ENCODE data around the gene DNAJB4.
"Not testable (repeated sequence)": the region's sequence is repeated elsewhere in the genome, so short reads cannot be mapped to it uniquely, and the experiment has no call there.

The DNAJB4 gene

GRCh38 chr1:78003882-78004718 lies 639 bp upstream of the DNAJB4 start:
- Mint-ChIP-seq H3K27me3 (no peaks in the 10 kb centered on the region), H3K9me3 (no peaks in the 10 kb centered on the region), H3K4me1 (peaks cover 8 to 27% of the 10 kb centered on the region in 2 donors), H3K4me3 (peak overlapping the region; percentile 84 to 88), H3K36me3 (peaks cover 0 to 6% of the 10 kb centered on the region in 2 donors), H3K27ac (peak overlapping the region; percentile 100)
- ATAC-seq (replicated peaks) = peak; percentile 69 to 78
- peak; percentile 74 for DNase-seq

- Mint-ChIP-seq H3K27ac (peak overlapping the region; percentile 100), H3K4me3 (peak overlapping the region; percentile 84 to 88), H3K27me3 (no peaks in the 10 kb centered on the region), H3K36me3 (peaks cover 0 to 6% of the 10 kb centered on the region in 2 donors), H3K9me3 (no peaks in the 10 kb centered on the region), H3K4me1 (peaks cover 8 to 27% of the 10 kb centered on the region in 2 donors)
- ATAC-seq (replicated peaks) (no peak), DNase-seq (no peak)
Measured at GRCh38 chr1:78005448-78005722, 646 bp downstream of the DNAJB4 start.

- Mint-ChIP-seq H3K27ac (peak overlapping the region; percentile 73), H3K4me1 (peaks cover 8 to 27% of the 10 kb centered on the region in 2 donors), H3K27me3 (no peaks in the 10 kb centered on the region), H3K36me3 (peaks cover 0 to 6% of the 10 kb centered on the region in 2 donors), H3K9me3 (no peaks in the 10 kb centered on the region), H3K4me3 (peak overlapping the region; percentile 58 to 80)
- ATAC-seq (replicated peaks) (no peak), DNase-seq (no peak)
Measured at GRCh38 chr1:78005755-78006154, 1.0 kb downstream of the DNAJB4 start.

GRCh38 chr1:78006521-78006920 lies 1.8 kb downstream of the DNAJB4 start:
- no peaks in the 10 kb centered on the region for H3K27me3 Mint-ChIP-seq
- peak overlapping the region; percentile 60 to 80 for H3K4me3 Mint-ChIP-seq
- no peak for ATAC-seq (replicated peaks)
- peaks cover 0 to 6% of the 10 kb centered on the region in 2 donors for H3K36me3 Mint-ChIP-seq
- H3K27ac Mint-ChIP-seq = no peak overlapping the region
- H3K4me1 Mint-ChIP-seq = peaks cover 9 to 27% of the 10 kb centered on the region in 2 donors
- no peak for DNase-seq
- H3K9me3 Mint-ChIP-seq = no peaks in the 10 kb centered on the region

GRCh38 chr1:78007677-78008341 lies 3.1 kb downstream of the DNAJB4 start:
- H3K27me3 Mint-ChIP-seq = no peaks in the 10 kb centered on the region
- no peak overlapping the region for H3K27ac Mint-ChIP-seq
- peaks cover 7 to 18% of the 10 kb centered on the region in 2 donors for H3K4me1 Mint-ChIP-seq
- no peak for DNase-seq
- H3K36me3 Mint-ChIP-seq = peaks cover under 1 to 6% of the 10 kb centered on the region in 2 donors
- H3K9me3 Mint-ChIP-seq = no peaks in the 10 kb centered on the region
- ATAC-seq (replicated peaks) = no peak
- H3K4me3 Mint-ChIP-seq = no peak overlapping the region

- no peaks in the 10 kb centered on the region for H3K27me3 Mint-ChIP-seq
- H3K4me1 Mint-ChIP-seq = peaks cover 4 to 13% of the 10 kb centered on the region in 2 donors
- ATAC-seq (replicated peaks) = no peak
- no peak overlapping the region for H3K4me3 Mint-ChIP-seq
- H3K27ac Mint-ChIP-seq = no peak overlapping the region
- DNase-seq = no peak
- H3K9me3 Mint-ChIP-seq = no peaks in the 10 kb centered on the region
- peaks cover 9 to 15% of the 10 kb centered on the region in 2 donors for H3K36me3 Mint-ChIP-seq
Measured at GRCh38 chr1:78009276-78009675, 4.5 kb downstream of the DNAJB4 start.

- Mint-ChIP-seq H3K27ac (no peak overlapping the region), H3K36me3 (peaks cover 13 to 17% of the 10 kb centered on the region in 2 donors), H3K4me3 (no peak overlapping the region), H3K9me3 (no peaks in the 10 kb centered on the region), H3K27me3 (no peaks in the 10 kb centered on the region), H3K4me1 (peaks cover 4 to 16% of the 10 kb centered on the region in 2 donors)
- DNase-seq (no peak), ATAC-seq (replicated peaks) (no peak)
Measured at GRCh38 chr1:78009836-78010235, 5.1 kb downstream of the DNAJB4 start.

GRCh38 chr1:78011050-78011449 lies 6.3 kb downstream of the DNAJB4 start:
- Mint-ChIP-seq H3K27me3 (no peaks in the 10 kb centered on the region), H3K4me1 (peaks cover 2 to 16% of the 10 kb centered on the region in 2 donors), H3K4me3 (no peak overlapping the region), H3K9me3 (no peaks in the 10 kb centered on the region), H3K27ac (no peak overlapping the region), H3K36me3 (peaks cover 23% of the 10 kb centered on the region in 2 donors)
- no peak for ATAC-seq (replicated peaks)
- DNase-seq = no peak

GRCh38 chr1:78015148-78015547 lies 10.4 kb downstream of the DNAJB4 start:
- Mint-ChIP-seq H3K4me1 (peaks cover 2 to 6% of the 10 kb centered on the region in 2 donors), H3K27ac (no peak overlapping the region), H3K4me3 (no peak overlapping the region), H3K36me3 (peaks cover 29% of the 10 kb centered on the region in 2 donors), H3K27me3 (no peaks in the 10 kb centered on the region), H3K9me3 (no peaks in the 10 kb centered on the region)
- no peak for DNase-seq
- no peak for ATAC-seq (replicated peaks)

GRCh38 chr1:78019024-78019423 lies 14.3 kb downstream of the DNAJB4 start:
- peaks cover 27 to 29% of the 10 kb centered on the region in 2 donors for H3K36me3 Mint-ChIP-seq
- no peaks in the 10 kb centered on the region for H3K27me3 Mint-ChIP-seq
- DNase-seq (no peak), ATAC-seq (replicated peaks) (no peak)
- H3K27ac Mint-ChIP-seq = no peak overlapping the region
- H3K9me3 Mint-ChIP-seq = peaks cover 0 to 3% of the 10 kb centered on the region in 2 donors
- H3K4me1 Mint-ChIP-seq = peaks cover 0 to 6% of the 10 kb centered on the region in 2 donors
- H3K4me3 Mint-ChIP-seq = no peak overlapping the region

GRCh38 chr1:78021134-78021533 lies 16.4 kb downstream of the DNAJB4 start:
- H3K4me1 Mint-ChIP-seq; H3K27ac Mint-ChIP-seq; H3K9me3 Mint-ChIP-seq; H3K4me3 Mint-ChIP-seq; DNase-seq; ATAC-seq (replicated peaks); H3K27me3 Mint-ChIP-seq: not testable (repeated sequence)
- peaks cover 10 to 13% of the 10 kb centered on the region in 2 donors for H3K36me3 Mint-ChIP-seq

- Mint-ChIP-seq H3K27me3 (no peaks in the 10 kb centered on the region), H3K36me3 (no peaks in the 10 kb centered on the region), H3K27ac (no peak overlapping the region), H3K9me3 (no peaks in the 10 kb centered on the region), H3K4me3 (no peak overlapping the region), H3K4me1 (no peaks in the 10 kb centered on the region)
- DNase-seq = no peak
- ATAC-seq (replicated peaks) = no peak
Measured at GRCh38 chr1:78029793-78030192, 25.1 kb downstream of the DNAJB4 start.

GRCh38 chr1:78032996-78033796 lies 28.5 kb downstream of the DNAJB4 start:
- H3K27me3 Mint-ChIP-seq = no peaks in the 10 kb centered on the region
- H3K27ac Mint-ChIP-seq = no peak overlapping the region
- ATAC-seq (replicated peaks) (no peak), DNase-seq (no peak)
- H3K4me3 Mint-ChIP-seq = no peak overlapping the region
- H3K36me3 Mint-ChIP-seq = no peaks in the 10 kb centered on the region
- no peaks in the 10 kb centered on the region for H3K4me1 Mint-ChIP-seq
- no peaks in the 10 kb centered on the region for H3K9me3 Mint-ChIP-seq

GRCh38 chr1:78033797-78034172 lies 29.0 kb downstream of the DNAJB4 start:
- no peak for ATAC-seq (replicated peaks)
- no peaks in the 10 kb centered on the region for H3K9me3 Mint-ChIP-seq
- no peaks in the 10 kb centered on the region for H3K27me3 Mint-ChIP-seq
- H3K4me1 Mint-ChIP-seq = no peaks in the 10 kb centered on the region
- no peaks in the 10 kb centered on the region for H3K36me3 Mint-ChIP-seq
- H3K4me3 Mint-ChIP-seq = no peak overlapping the region
- DNase-seq = no peak
- H3K27ac Mint-ChIP-seq = no peak overlapping the region

Measured in stimulated activated naive B cell treated with anti-CD40 and anti-IgM and Interleukin-4, amounts not matched to agents 10 μg/mL and 1 μg/mL and 100 μg/mL, for 72 hours (primary cell).